HepG2 (cell line): Measurements from ENCODE around the gene MYOM1. TPM values are rescaled to one million over a fixed set of nuclear protein-coding genes. Genes with fewer than 3 reads are reported as not detected.

Experiments
- ARID5B ChIP-seq: IDR thresholded peaks from 2 replicates; pipeline ENCODE4 v1.4.0; 2020; ENCODE audit warnings: mild to moderate bottlenecking, missing genetic modification reagents
- CEBPG ChIP-seq: IDR thresholded peaks from 2 replicates; pipeline ENCODE4 v1.6.1; 2016
- CENPT ChIP-seq: sonication (generic); formaldehyde crosslinking; IDR thresholded peaks from 2 replicates; pipeline ENCODE4 v1.8.0; 2022; ENCODE audit warnings: low read depth, mild to moderate bottlenecking, moderate library complexity, missing genetic modification reagents
- DDIT3 ChIP-seq: sonication (generic); formaldehyde crosslinking; IDR thresholded peaks from 2 replicates; pipeline ENCODE4 v1.4.0; 2020; ENCODE audit warnings: mild to moderate bottlenecking, missing genetic modification reagents
- ELF3 ChIP-seq: IDR thresholded peaks from 2 replicates; pipeline ENCODE4 v1.6.1; 2016; ENCODE audit warnings: missing genetic modification reagents, missing compliant biosample characterization
- KAT7 ChIP-seq: IDR thresholded peaks from 2 replicates; pipeline ENCODE4 v1.6.1; 2018; ENCODE audit warnings: borderline replicate concordance, missing compliant biosample characterization
- PBX3 ChIP-seq: sonication (generic); formaldehyde crosslinking; IDR thresholded peaks from 2 replicates; pipeline ENCODE4 v1.8.1; 2023; ENCODE audit warnings: missing genetic modification reagents, inconsistent platforms, borderline replicate concordance
- SAFB2 ChIP-seq: sonication (generic); formaldehyde crosslinking; IDR thresholded peaks from 2 replicates; pipeline ENCODE4 v1.5.1; 2020; ENCODE audit warnings: missing genetic modification reagents, low read depth, mild to moderate bottlenecking, borderline replicate concordance
- SAP130 ChIP-seq: IDR thresholded peaks from 2 replicates; pipeline ENCODE4 v1.6.1; 2016; ENCODE audit warnings: low read depth
- SIN3B ChIP-seq: fragments of 150-350 bp; IDR thresholded peaks from 2 replicates; pipeline ENCODE4 v1.6.1; 2014; ENCODE audit warnings: low read length
- SP5 ChIP-seq: IDR thresholded peaks from 2 replicates; pipeline ENCODE4 v1.6.1; 2016; ENCODE audit warnings: low read depth, borderline replicate concordance
- TBP ChIP-seq: sonication (generic); formaldehyde crosslinking; IDR thresholded peaks from 2 replicates; pipeline ENCODE4 v1.5.0; 2020; ENCODE audit warnings: missing genetic modification reagents
- TGIF2 ChIP-seq: IDR thresholded peaks from 2 replicates; pipeline ENCODE4 v1.6.1; 2016; ENCODE audit warnings: control low read depth, missing compliant biosample characterization
- ZFY ChIP-seq: sonication (generic); formaldehyde crosslinking; IDR thresholded peaks from 2 replicates; pipeline ENCODE4 v1.4.0; 2020; ENCODE audit warnings: missing genetic modification reagents
- ZMYM4 ChIP-seq: sonication (generic); formaldehyde crosslinking; IDR thresholded peaks from 2 replicates; pipeline ENCODE4 v1.8.1; 2023; ENCODE audit warnings: mild to moderate bottlenecking, missing genetic modification reagents
- ZNF264 ChIP-seq: sonication (generic); formaldehyde crosslinking; IDR thresholded peaks from 2 replicates; pipeline ENCODE4 v1.4.0; 2020; ENCODE audit warnings: missing genetic modification reagents
- ZNF280D ChIP-seq: sonication (generic); formaldehyde crosslinking; IDR thresholded peaks from 2 replicates; pipeline ENCODE4 v1.5.1; 2020; ENCODE audit warnings: mild to moderate bottlenecking, missing genetic modification reagents
- ZSCAN29 ChIP-seq: sonication (generic); formaldehyde crosslinking; conservative IDR thresholded peaks from 2 replicates; pipeline ENCODE4 v1.4.0; 2020; ENCODE audit warnings: mild to moderate bottlenecking, missing genetic modification reagents
- polyA plus RNA-seq, 8 experiments: library from polyadenylated mRNA; depleted of rRNA in 3 of 8; stranded (reverse) in 7 of 8; unstranded in 1 of 8; fragments of >200 nt; fragmentation: Illumina TruSeq in 4 of 8; extraction: Trizol in 4 of 8; gene quantifications; 2 replicates each; pipeline versions ENCODE4 v1.2.1 to v1.2.3, GENCODE V29; 2011 to 2016; ENCODE audit warnings: low read depth in 4 of 8, missing spikeins in 1 of 8, mixed read lengths in 1 of 8; ENCODE audit not compliant: insufficient read depth in 1 of 8
- total RNA-seq, 5 experiments: library from RNA; depleted of rRNA; stranded (reverse); fragments of >200 nt; fragmentation: Illumina TruSeq; extraction: Trizol; gene quantifications; 2 replicates each; pipeline ENCODE4 v1.2.3, GENCODE V29; 2016; ENCODE audit warnings: low read depth in 1 of 5

MYOM1 gene
- total and polyA plus RNA-seq, 2 of the 13 experiments (the other 11 are each of a cell fraction or from before 2014, with no cell fraction given), result 0.46 to 0.98 TPM

GRCh38 chr18:3217948-3218647, 1.7 kb downstream of the MYOM1 start (continued):
- peak; percentile 96 for TF ChIP-seq ARID5B (CRISPR knock-in tag)
- peak; percentile 84 for TF ChIP-seq TGIF2 (CRISPR knock-in tag)
- TF ChIP-seq ZNF280D, result no peak
- TF ChIP-seq KAT7 (CRISPR knock-in tag), result no peak
- no peak for TF ChIP-seq CENPT
- no peak for TF ChIP-seq DDIT3 (CRISPR knock-in tag)
- TF ChIP-seq ZMYM4, result peak; percentile 66; the same call in 1 of the 2 replicates
- 0 out of 2 replicates have a peak, but pooled peaks have one; percentile 65 for TF ChIP-seq ZNF264
- TF ChIP-seq PBX3 (CRISPR knock-in tag), result no peak
- TF ChIP-seq SAFB2 (CRISPR knock-in tag), result no peak
- peak; percentile 61; the same call in 1 of the 2 replicates for TF ChIP-seq CEBPG
- no peak for TF ChIP-seq TBP (CRISPR knock-in tag)
- no peak for TF ChIP-seq SIN3B
- TF ChIP-seq ZFY (CRISPR knock-in tag), result peak; percentile 32; the same call in 1 of the 2 replicates
- TF ChIP-seq ELF3, result peak; percentile 47; the same call in 1 of the 2 replicates
- TF ChIP-seq SP5 (CRISPR knock-in tag), result peak; percentile 54
- peak; percentile 94 for TF ChIP-seq SAP130 (CRISPR knock-in tag)
- TF ChIP-seq ZSCAN29, result no peak
